Cerebellar cortex (tissue), 1 donor: ENCODE results near the gene NDUFA3.
"Not testable (repeated sequence)": the region's sequence is repeated elsewhere in the genome, so short reads cannot be mapped to it uniquely, and the experiment has no call there.

Experiments
- DNase-seq: peaks from one replicate; pipeline ENCODE4 v3.0.0-alpha.2; 2015; ENCODE audit warnings: low spot score

The NDUFA3 gene

GRCh38 chr19:54102421-54103169, at the start of gene NDUFA3:
Gene NDUFA3 (plus strand): TSS chr19:54102855. CDS start chr19:54102879, 24 bp downstream.
- DNase-seq: peak; percentile 98

DNA sequence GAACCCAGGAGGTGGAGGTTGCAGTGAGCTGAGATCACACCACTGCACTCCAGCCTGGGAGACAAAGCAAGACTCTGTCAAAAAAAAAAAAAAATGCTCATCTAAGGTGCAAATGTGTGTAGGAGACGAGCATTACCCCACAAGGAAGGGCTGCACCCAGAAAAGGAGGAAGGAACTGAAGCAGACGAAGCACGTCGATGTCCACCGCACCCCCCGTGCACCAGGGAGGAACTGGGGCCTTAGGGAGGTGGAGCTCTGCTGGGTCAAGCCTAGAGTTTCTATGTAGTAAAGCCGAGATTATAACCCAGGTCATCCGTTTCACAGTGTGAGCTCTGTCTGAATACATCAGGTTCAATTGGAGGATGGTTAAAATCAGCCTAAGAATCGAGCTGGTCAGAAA, 40.0 kb upstream of the NDUFA3 start:
- DNase-seq: no peak

DNA sequence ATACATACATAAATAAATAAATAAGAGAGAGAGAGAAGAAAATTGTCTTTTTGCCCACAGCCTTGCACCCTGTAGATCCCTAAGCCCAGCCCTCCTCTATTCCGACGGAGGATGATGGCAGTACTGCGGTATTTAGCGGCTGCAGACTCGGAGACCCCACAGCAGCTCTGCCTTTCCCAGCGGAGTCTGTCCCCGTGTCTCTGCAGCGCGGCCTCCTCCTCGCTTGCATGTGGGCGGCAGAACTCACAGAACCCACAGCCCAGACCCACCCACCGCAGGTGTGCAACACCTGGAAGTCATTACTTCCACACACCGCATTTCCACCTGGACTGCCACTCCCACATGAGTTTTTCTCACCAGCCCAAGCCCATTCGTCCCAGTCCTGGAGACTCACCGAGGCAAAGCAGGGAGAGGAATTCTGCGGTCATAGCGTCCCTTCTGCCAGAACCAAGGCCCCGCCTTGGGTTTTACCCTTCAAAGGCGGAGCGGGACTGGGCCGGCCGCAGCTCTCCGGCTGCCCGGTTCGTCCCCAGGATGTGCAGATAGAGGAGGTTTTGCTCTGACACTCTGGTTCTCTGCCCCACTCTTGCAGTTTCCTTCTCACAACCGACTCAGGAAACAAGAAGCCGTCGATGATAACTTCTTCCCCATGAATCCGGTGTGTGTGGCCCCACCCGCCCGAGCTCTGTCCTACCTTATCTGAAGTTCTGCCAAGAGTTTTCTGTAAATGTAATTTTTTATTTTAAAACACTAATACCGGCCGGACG, 39.1 kb upstream of the NDUFA3 start, which contains the start of gene VSTM1:
Gene VSTM1 (minus strand): TSS at position 548 of the 767 bp plus-strand sequence. CDS start 120 bp downstream, at position 428.
- no peak for DNase-seq

- DNase-seq: no peak
These were observed 33.2 kb upstream of the NDUFA3 start for GRCh38 chr19:54069470-54069869.

DNA sequence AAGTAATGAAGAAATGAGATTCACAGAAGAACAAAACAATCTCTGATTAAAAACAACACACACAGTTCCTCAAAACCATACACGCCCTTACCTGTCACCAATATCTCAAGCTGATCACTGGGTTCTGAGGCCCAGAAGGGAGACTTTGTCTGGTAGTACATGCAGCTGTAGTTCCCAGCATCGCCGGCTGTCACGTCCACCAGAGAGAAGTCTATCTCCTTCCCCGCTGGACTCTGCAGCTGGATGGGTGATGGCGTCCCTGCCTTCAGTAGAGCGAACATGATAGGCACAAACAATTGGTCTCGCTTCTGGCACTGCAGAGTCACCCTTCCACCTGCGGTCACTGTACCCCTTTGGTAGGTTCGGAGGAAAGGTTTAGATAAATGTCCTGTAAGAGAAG, 28.8 kb upstream of the NDUFA3 start:
- DNase-seq: no peak

- DNase-seq: no peak
These were observed 27.8 kb upstream of the NDUFA3 start for GRCh38 chr19:54074851-54075250.

DNA sequence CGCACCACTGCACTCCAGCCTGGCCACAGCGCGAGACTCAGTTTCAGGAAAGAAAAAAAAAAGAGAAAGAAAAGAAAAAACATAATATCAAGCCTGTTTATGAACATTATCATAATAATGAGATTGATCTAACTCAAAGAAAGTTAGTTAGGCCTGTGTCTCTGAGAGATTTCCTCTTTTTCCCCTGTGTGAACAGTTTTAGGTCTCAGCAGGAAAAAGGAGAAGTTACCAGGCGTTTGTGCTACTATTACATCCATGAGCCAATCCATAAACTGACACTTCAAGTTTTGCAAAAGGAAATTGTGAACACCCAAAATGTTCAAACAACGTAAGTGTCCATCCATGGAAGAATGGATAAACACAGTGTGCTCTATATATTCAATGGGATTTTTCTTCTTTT, 25.3 kb upstream of the NDUFA3 start:
- DNase-seq: no peak

DNA sequence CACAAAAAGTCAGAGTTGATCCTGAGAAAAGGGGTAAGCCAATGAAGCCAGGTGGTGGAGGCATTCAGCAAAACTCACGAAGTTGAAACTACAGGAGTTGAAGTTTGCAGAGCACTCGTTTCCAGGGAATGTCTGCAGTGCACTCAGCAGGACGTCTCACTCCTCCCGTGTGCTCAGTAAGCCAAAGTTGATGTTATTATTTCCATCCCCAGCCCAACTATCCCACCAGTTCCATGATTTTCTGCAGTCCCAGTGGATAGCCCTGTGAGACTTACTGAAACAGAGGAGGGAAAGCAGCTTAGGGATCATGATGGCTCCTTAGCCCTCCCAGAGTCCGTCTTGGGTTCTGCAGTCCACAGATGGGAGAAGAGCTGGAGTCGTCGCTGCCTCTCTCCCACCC, 21.6 kb upstream of the NDUFA3 start, which contains the start of gene TARM1:
Gene TARM1 (minus strand): TSS at position 334 of the 400 bp plus-strand sequence. CDS start 25 bp downstream, at position 309.
- no peak for DNase-seq

- DNase-seq: no peak
These were observed 18.2 kb upstream of the NDUFA3 start for GRCh38 chr19:54084410-54084809.

- DNase-seq: no peak
These were observed 8.1 kb upstream of the NDUFA3 start for GRCh38 chr19:54094426-54095000.

- no peak for DNase-seq
These were observed 7.4 kb upstream of the NDUFA3 start for GRCh38 chr19:54095136-54095858.

DNA sequence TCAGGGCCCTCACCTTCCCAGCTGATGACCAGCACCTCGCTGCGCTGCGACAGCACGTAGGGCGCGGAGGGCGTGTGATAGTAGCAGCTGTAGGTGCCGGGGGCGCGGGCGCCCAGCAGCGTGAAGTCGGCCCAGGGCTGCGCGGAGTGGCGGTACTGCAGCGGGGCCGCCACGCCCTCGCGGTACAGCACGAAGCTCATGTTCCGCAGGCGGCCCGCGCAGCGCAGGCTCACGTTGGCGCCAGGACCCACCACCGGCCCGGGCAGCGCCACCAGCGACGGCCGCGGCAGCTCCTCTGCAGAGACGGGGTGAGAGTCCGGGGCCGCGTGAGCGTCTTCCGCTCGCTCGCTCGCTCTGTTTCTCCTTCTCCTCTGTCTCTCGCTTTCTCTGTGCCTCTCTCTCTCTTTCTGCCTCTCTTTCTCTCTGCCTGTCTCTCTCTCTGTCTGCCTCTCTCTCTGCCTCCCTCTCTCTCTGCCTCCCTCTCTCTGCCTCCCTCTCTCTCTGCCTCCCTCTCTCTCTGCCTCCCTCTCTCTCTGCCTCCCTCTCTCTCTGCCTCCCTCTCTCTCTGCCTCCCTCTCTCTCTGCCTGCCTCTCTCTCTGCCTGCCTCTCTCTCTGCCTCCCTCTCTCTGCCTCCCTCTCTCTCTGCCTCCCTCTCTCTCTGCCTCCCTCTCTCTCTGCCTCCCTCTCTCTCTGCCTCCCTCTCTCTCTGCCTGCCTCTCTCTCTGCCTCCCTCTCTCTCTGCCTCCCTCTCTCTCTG, 6.6 kb upstream of the NDUFA3 start:
- not testable (repeated sequence) for DNase-seq

DNA sequence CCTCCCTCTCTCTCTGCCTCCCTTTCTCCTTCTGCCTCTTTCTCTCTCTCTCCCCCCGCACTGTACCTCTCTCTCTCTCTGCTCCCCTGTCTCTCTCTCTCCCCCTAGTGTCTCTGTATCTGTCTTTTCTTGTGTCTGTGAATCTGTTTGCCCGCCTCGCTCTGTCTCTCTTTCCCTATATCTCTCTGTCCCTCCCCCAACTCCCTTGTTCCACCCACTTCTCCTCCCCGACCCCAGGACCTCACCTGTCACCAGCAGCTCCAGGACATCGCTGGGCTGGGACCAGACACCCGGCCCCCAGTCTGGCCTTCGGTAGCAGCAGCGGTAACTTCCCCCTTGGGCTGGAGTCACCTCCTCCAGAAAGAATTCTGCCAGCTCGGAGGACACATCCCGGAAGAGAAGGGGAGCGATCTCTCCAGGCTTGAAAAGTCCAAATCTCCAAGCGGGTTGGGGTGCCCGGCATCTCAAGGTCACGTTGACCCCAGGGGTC, 6.0 kb upstream of the NDUFA3 start:
- DNase-seq: no peak

GRCh38 chr19:54099190-54099902, 3.3 kb upstream of the NDUFA3 start:
- no peak for DNase-seq

DNA sequence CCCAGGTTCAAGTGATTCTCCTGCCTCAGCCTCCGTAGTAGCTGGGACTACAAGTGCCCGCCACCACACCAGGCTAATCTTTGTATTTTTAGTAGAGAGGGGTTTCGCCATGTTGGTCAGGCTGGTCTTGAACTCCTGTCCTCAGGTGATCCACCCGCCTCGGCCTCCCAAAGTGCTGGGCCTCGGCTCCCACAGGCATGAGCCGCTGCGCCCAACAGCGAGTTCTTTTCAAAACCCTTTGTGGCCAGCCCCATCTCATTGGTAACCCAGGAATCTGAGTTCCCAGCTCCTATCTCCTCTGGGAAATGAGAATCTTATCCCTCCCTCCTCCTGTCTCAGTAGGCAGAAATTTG, 2.8 kb upstream of the NDUFA3 start:
- not testable (repeated sequence) for DNase-seq

DNA sequence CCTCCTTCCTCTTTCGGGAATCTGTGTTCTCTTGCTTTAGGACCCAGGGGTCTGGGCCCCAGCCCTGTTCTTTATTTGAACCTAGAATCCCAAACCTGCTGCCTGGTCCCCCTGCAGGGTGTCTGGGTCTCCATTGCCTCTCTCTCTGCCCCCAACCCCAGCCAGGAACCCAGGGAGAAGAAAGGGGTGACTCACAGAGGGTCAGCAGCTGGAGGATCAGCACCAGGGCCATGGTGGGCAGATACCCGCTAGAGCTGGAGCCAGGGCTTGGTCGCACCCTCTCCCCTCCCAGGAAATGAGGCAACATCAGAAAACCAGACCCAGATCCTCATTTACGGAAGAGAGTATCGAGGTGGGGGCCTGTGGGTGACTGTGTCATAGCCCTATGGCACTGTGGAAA, 2.1 kb upstream of the NDUFA3 start, which contains the start of gene OSCAR:
Gene OSCAR (minus strand): TSS at position 243 of the 400 bp plus-strand sequence. CDS start 11 bp downstream, at position 232.
- DNase-seq: no peak

DNA sequence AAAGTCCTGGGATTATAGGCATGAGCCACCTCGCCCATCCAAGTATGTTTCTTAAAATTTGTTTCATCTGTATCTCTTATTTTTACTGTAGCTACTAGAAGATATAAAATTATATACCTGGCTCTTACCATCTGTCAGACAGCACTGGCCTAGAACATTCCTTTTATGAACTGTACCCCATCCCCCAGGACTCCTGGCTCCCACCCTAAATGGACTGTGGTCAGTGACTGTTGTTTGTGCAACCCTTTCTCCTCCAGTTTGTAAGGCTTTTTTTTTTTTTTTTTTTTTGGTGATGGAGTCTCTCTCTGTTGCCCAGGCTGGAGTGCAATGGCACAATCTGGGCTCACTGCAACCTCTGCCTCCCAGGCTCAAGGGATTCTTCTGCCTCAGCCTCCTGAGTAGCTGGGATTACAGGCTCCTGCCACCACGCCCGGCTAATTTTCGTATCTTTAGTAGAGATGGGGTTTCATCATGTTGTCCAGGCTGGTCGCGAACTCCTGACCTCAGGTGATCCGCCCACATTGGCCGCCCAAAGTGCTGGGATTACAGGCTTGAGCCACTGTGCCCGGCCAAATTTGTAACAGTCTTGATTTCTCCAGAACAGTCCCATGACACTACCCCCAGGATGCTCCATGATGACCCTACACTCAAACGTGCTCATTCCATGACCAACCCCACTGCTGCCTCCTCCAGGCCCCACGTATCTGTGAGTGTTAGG, 2.5 kb downstream of the NDUFA3 start:
- no peak for DNase-seq

DNA sequence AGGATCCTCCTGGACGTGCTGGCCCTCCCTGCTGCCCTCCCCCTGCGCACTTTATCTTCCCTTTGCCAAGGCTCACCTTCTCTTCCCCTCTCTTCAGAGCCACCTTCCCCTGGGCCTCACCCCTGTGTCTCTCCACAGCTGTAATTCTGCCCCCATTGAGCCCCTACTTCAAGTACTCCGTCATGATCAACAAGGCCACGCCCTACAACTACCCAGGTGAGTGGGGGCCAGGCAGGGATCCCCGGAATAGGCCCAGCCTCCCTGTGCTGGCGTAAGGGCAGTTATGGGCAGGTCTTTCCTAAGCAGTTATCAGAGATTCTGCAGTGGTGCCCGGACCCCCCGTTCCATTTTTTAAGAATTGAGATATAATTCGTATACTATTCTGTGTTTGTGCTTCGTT, 3.1 kb downstream of the NDUFA3 start:
- DNase-seq: no peak

- no peak for DNase-seq
These were observed 4.1 kb downstream of the NDUFA3 start for GRCh38 chr19:54106716-54107115.
